Measurements from ENCODE around the gene DUSP16. TPM values are rescaled to one million over a fixed set of nuclear protein-coding genes. Genes with fewer than 3 reads are reported as not detected.

The DUSP16 gene
- total and polyA plus RNA-seq, 2 of the 8 experiments (the other 6 are each of a cell fraction or from before 2014, with no cell fraction given) = 31.6 to 55.9 TPM

GRCh38 chr12:12521888-12522287, 40.8 kb downstream of the DUSP16 start (continued):
- TF ChIP-seq CHD7 (IDR thresholded peaks at IDR 0.05; ENCODE audit: insufficient replicate concordance, low read length) (no peak), YY1 (IDR thresholded peaks at IDR 0.05; ENCODE audit: low read depth, low read length) (no peak), KDM5A (IDR thresholded peaks at IDR 0.05; ENCODE audit: low read length) (no peak), E2F6 (IDR thresholded peaks at IDR 0.05) (no peak)
- TF ChIP-seq, protein P1, sequence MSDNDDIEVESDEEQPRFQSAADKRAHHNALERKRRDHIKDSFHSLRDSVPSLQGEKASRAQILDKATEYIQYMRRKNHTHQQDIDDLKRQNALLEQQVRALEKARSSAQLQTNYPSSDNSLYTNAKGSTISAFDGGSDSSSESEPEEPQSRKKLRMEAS (IDR thresholded peaks at IDR 0.05) = no peak
